ENCODE data around the gene IGF2R. TPM values are rescaled to one million over a fixed set of nuclear protein-coding genes. Genes with fewer than 3 reads are reported as not detected.

Gene IGF2R
- total and polyA plus RNA-seq, 2 donors (not counting 1 experiment from before 2014, with no cell fraction given), result 9.5 to 53.3 TPM

- TF ChIP-seq, protein P1, sequence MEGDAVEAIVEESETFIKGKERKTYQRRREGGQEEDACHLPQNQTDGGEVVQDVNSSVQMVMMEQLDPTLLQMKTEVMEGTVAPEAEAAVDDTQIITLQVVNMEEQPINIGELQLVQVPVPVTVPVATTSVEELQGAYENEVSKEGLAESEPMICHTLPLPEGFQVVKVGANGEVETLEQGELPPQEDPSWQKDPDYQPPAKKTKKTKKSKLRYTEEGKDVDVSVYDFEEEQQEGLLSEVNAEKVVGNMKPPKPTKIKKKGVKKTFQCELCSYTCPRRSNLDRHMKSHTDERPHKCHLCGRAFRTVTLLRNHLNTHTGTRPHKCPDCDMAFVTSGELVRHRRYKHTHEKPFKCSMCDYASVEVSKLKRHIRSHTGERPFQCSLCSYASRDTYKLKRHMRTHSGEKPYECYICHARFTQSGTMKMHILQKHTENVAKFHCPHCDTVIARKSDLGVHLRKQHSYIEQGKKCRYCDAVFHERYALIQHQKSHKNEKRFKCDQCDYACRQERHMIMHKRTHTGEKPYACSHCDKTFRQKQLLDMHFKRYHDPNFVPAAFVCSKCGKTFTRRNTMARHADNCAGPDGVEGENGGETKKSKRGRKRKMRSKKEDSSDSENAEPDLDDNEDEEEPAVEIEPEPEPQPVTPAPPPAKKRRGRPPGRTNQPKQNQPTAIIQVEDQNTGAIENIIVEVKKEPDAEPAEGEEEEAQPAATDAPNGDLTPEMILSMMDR (IDR thresholded peaks at IDR 0.05), result no peak
- no peak for TF ChIP-seq EZH2 (IDR thresholded peaks at IDR 0.05; ENCODE audit: borderline replicate concordance, insufficient read depth, low read depth, low read length, poor library complexity, severe bottlenecking)
- ChIA-PET POLR2A (no interaction called here), CTCF (no interaction called here)
- H3K4me3 ChIP-seq (ENCODE audit: control extremely low read depth in 1 of 5, extremely low read depth in 1 of 5, insufficient read depth in 1 of 5, low read depth in 2 of 5, low read length in 4 of 5), result no peak overlapping the region
- Mint-ChIP-seq H3K27ac (no peak overlapping the region), H3K4me1 (no peaks in the 10 kb centered on the region), H3K4me3 (no peak overlapping the region), H3K27me3 (no peaks in the 10 kb centered on the region), H3K9me3 (ENCODE audit: insufficient read depth) (no peaks in the 10 kb centered on the region)
- no peak overlapping the region for H3K27ac ChIP-seq (ENCODE audit: low read length in 2 of 2)
- WGBS (ENCODE audit: insufficient coverage), result 98% methylated on average over 6 of the region's 6 CpGs
- intact Hi-C loops (cut with micrococcal nuclease), result no loop called here
- H3K27me3 ChIP-seq (replicated peaks in 1 of 4; ENCODE audit: control extremely low read depth in 1 of 4, control insufficient read depth in 3 of 4, insufficient read depth in 4 of 4, low read length in 3 of 4), result no peaks in the 10 kb centered on the region
- no peaks in the 10 kb centered on the region for H3K79me2 ChIP-seq (ENCODE audit: control insufficient read depth, insufficient read depth, low read length)
- H3K4me2 ChIP-seq (replicated peaks; ENCODE audit: low read depth, low read length, poor library complexity, severe bottlenecking), result no peak overlapping the region
- H3K36me3 ChIP-seq (replicated peaks in 1 of 2; ENCODE audit: control extremely low read depth in 1 of 2, control insufficient read depth in 1 of 2, extremely low read depth in 1 of 2, insufficient read depth in 2 of 2, low read length in 1 of 2), result peaks cover 10 to 76% of the 10 kb centered on the region in 2 experiments
- no peaks in the 10 kb centered on the region for H3K4me1 ChIP-seq (ENCODE audit: control insufficient read depth in 2 of 2, insufficient read depth in 2 of 2, low read length in 2 of 2)
- no peaks in the 10 kb centered on the region for H4K20me1 ChIP-seq (ENCODE audit: control insufficient read depth, insufficient read depth, low read length, poor library complexity, severe bottlenecking)
- no peak for ATAC-seq (ENCODE audit: low read depth)
- no peak overlapping the region for H2AFZ ChIP-seq (ENCODE audit: insufficient read depth, low read depth, low read length, poor library complexity, severe bottlenecking)
- no peak for DNase-seq
- H3K9me3 ChIP-seq (ENCODE audit: control extremely low read depth in 1 of 3, control insufficient read depth in 2 of 3, insufficient read depth in 1 of 3, low read length in 2 of 3), result no peaks in the 10 kb centered on the region
- no peak overlapping the region for H3K9ac ChIP-seq (ENCODE audit: low read length)
These were observed 85.4 kb downstream of the IGF2R start for GRCh38 chr6:160054271-160054670.

DNA sequence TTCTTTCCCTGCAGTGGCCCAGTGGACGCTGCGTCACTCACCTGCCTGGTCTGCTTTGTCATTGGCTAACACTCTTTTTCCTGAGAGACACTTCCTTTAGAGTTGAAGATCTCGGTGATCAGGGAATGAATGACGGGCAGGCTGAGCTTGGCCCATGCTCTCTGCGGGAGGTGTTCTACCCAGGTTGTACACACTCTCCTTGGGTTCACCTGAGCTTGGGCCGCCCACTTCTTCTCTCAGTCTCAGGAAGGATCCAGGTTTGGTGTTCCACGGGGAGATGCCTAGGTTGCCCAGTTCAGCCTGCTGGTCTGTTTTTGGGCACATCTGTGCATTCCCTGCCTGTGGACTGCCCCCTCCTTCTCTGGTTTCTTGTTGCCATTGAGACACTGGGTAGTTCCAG lies 86.0 kb downstream of the IGF2R start:
- CTCF ChIA-PET, result no interaction called here
- no peaks in the 10 kb centered on the region for H3K27me3 ChIP-seq (replicated peaks in 1 of 4; ENCODE audit: control extremely low read depth in 1 of 4, control insufficient read depth in 3 of 4, insufficient read depth in 4 of 4, low read length in 3 of 4)
- no peak overlapping the region for H3K4me2 ChIP-seq (replicated peaks; ENCODE audit: low read depth, low read length, poor library complexity, severe bottlenecking)
- no peak for TF ChIP-seq EZH2 (IDR thresholded peaks at IDR 0.05; ENCODE audit: borderline replicate concordance, insufficient read depth, low read depth, low read length, poor library complexity, severe bottlenecking)
- TF ChIP-seq, protein P1 (IDR thresholded peaks at IDR 0.05), result no peak
- Mint-ChIP-seq H3K27me3 (no peaks in the 10 kb centered on the region), H3K4me1 (no peaks in the 10 kb centered on the region), H3K9me3 (ENCODE audit: insufficient read depth) (no peaks in the 10 kb centered on the region), H3K27ac (no peak overlapping the region), H3K4me3 (no peak overlapping the region)
- H4K20me1 ChIP-seq (ENCODE audit: control insufficient read depth, insufficient read depth, low read length, poor library complexity, severe bottlenecking), result no peaks in the 10 kb centered on the region
- ATAC-seq (ENCODE audit: low read depth), result no peak
- H3K4me3 ChIP-seq (ENCODE audit: control extremely low read depth in 1 of 5, extremely low read depth in 1 of 5, insufficient read depth in 1 of 5, low read depth in 2 of 5, low read length in 4 of 5), result no peak overlapping the region
- intact Hi-C loops (cut with micrococcal nuclease), result no loop called here
- H3K9me3 ChIP-seq (ENCODE audit: control extremely low read depth in 1 of 3, control insufficient read depth in 2 of 3, insufficient read depth in 1 of 3, low read length in 2 of 3), result no peaks in the 10 kb centered on the region
- no peak for DNase-seq
- H3K9ac ChIP-seq (ENCODE audit: low read length), result no peak overlapping the region
- no peak overlapping the region for H2AFZ ChIP-seq (ENCODE audit: insufficient read depth, low read depth, low read length, poor library complexity, severe bottlenecking)
- H3K36me3 ChIP-seq (replicated peaks in 1 of 2; ENCODE audit: control extremely low read depth in 1 of 2, control insufficient read depth in 1 of 2, extremely low read depth in 1 of 2, insufficient read depth in 2 of 2, low read length in 1 of 2), result peaks cover 10 to 75% of the 10 kb centered on the region in 2 experiments
- 96% methylated on average over 7 of the region's 7 CpGs for WGBS (ENCODE audit: insufficient coverage)
- H3K79me2 ChIP-seq (ENCODE audit: control insufficient read depth, insufficient read depth, low read length), result no peaks in the 10 kb centered on the region
- POLR2A ChIA-PET, result no interaction called here
- no peaks in the 10 kb centered on the region for H3K4me1 ChIP-seq (ENCODE audit: control insufficient read depth in 2 of 2, insufficient read depth in 2 of 2, low read length in 2 of 2)
- no peak overlapping the region for H3K27ac ChIP-seq (ENCODE audit: low read length in 2 of 2)
